ENCODE results near the gene COX8C. TPM values are rescaled to one million over a fixed set of nuclear protein-coding genes. Genes with fewer than 3 reads are reported as not detected.

COX8C gene
- total RNA-seq, 1 experiment from 2014 or later = not detected

- Histone ChIP-seq H3K9ac (ENCODE audit: low read length) (no peak overlapping the region), H3K4me3 (replicated peaks in 1 of 2; ENCODE audit: low read depth in 1 of 2, low read length in 2 of 2) (no peak overlapping the region), H3K4me1 (ENCODE audit: control insufficient read depth in 1 of 2, insufficient read depth in 2 of 2, low read length in 2 of 2) (peaks cover 0 to 3% of the 10 kb centered on the region in 2 experiments; a peak in 2 of 4 replicates), H3K27ac (ENCODE audit: low read depth, low read length) (no peak overlapping the region), H3K4me2 (ENCODE audit: low read length) (no peak overlapping the region), H4K20me1 (ENCODE audit: insufficient read depth) (peaks cover 8% of the 10 kb centered on the region; the same call in 1 of the 2 replicates), H3K27me3 (ENCODE audit: insufficient read depth, low read length) (no peaks in the 10 kb centered on the region), H3K36me3 (ENCODE audit: control insufficient read depth in 1 of 2, insufficient read depth in 2 of 2, low read length in 2 of 2) (no peaks in the 10 kb centered on the region), H3K9me2 (ENCODE audit: insufficient read depth) (no peaks in the 10 kb centered on the region), H3K9me3 (ENCODE audit: control insufficient read depth in 1 of 2, insufficient read depth in 1 of 2, low read depth in 1 of 2, low read length in 2 of 2) (no peaks in the 10 kb centered on the region), H3K79me2 (ENCODE audit: insufficient read depth, low read length) (peaks cover 91% of the 10 kb centered on the region), H2AFZ (ENCODE audit: low read depth, low read length, poor library complexity, severe bottlenecking) (no peak overlapping the region)
- DNase-seq (ENCODE audit: low read depth, low spot score) (no peak), ATAC-seq (no peak)
- no TSS peak for BruUV-seq (replicated peaks)
- POLR2A ChIA-PET = no interaction called here
- RAD21 ChIA-PET (ENCODE audit: low non-redundant PET in 1 of 2, low total read pairs in 2 of 2, uncharacterized antibody in 2 of 2, unreplicated experiment in 2 of 2) = no interaction called here
- CTCF ChIA-PET = interaction anchor here (0.6 kb wide), 1 partner anchor 1288 kb away, joined by 4 read pairs; no protein-coding TSS in a partner anchor
- no peak for TF ChIP-seq TCF7L2 (IDR thresholded peaks at IDR 0.05; ENCODE audit: borderline replicate concordance, extremely low read depth, insufficient read depth, insufficient read length)
- no peak for TF ChIP-seq MAX (IDR thresholded peaks at IDR 0.05)
- no peak for TF ChIP-seq POLR2AphosphoS5 (IDR thresholded peaks at IDR 0.05; ENCODE audit: low read depth, low read length)
- no peak for TF ChIP-seq SIN3A (IDR thresholded peaks at IDR 0.05; ENCODE audit: low read depth)
- TF ChIP-seq RAD21 (IDR thresholded peaks at IDR 0.05; ENCODE audit: low read depth) = no peak
- no peak for TF ChIP-seq EGR1 (IDR thresholded peaks at IDR 0.05; ENCODE audit: low read depth)
- no peak for TF ChIP-seq SP1 (IDR thresholded peaks at IDR 0.05; ENCODE audit: low read depth)
- TF ChIP-seq CTCF (IDR thresholded peaks at IDR 0.05 in 2 of 3, conservative IDR thresholded peaks at IDR 0.05 in 1 of 3; ENCODE audit: borderline replicate concordance in 1 of 3, insufficient read depth in 1 of 3, low read depth in 2 of 3, low read length in 2 of 3) = no peak
- TF ChIP-seq POLR2A (IDR thresholded peaks at IDR 0.05; ENCODE audit: borderline replicate concordance, extremely low read depth, insufficient read depth, insufficient read length) = no peak
- TF ChIP-seq YY1 (IDR thresholded peaks at IDR 0.05; ENCODE audit: extremely low read depth, insufficient replicate concordance, low read depth, low read length) = no peak
- no peak for TF ChIP-seq ELF1 (IDR thresholded peaks at IDR 0.05; ENCODE audit: borderline replicate concordance, low read depth)
- no peak for TF ChIP-seq ZBTB33 (IDR thresholded peaks at IDR 0.05; ENCODE audit: extremely low read depth, insufficient replicate concordance, low read length)
- TF ChIP-seq FOSL1 (IDR thresholded peaks at IDR 0.05; ENCODE audit: low read depth) = no peak
- TF ChIP-seq SRF (IDR thresholded peaks at IDR 0.05; ENCODE audit: low read depth) = no peak
- no peak for TF ChIP-seq REST (IDR thresholded peaks at IDR 0.05; ENCODE audit: low read depth)
- no peak for TF ChIP-seq ZNF274 (IDR thresholded peaks at IDR 0.05; ENCODE audit: low read depth, low read length)
- TF ChIP-seq JUND (IDR thresholded peaks at IDR 0.05) = no peak
- no peak for TF ChIP-seq ATF3 (IDR thresholded peaks at IDR 0.05)
- no peak for TF ChIP-seq EZH2phosphoT487 (IDR thresholded peaks at IDR 0.05; ENCODE audit: borderline replicate concordance)
- TF ChIP-seq CEBPB (IDR thresholded peaks at IDR 0.05; ENCODE audit: low read depth) = no peak
- intact Hi-C loops (cut with micrococcal nuclease) = no loop called here
Measured at GRCh38 chr14:93309427-93309966, 37.5 kb upstream of the COX8C start.
